ENCODE measurements around the gene ATP13A4. TPM values are rescaled to one million over a fixed set of nuclear protein-coding genes. Genes with fewer than 3 reads are reported as not detected.
A peak's percentile ranks its signal among the peaks of the same experiment; 100 is the strongest.

ATP13A4 gene
- polyA plus RNA-seq, 1 donor from 2014 or later, result 6.2 TPM

DNA sequence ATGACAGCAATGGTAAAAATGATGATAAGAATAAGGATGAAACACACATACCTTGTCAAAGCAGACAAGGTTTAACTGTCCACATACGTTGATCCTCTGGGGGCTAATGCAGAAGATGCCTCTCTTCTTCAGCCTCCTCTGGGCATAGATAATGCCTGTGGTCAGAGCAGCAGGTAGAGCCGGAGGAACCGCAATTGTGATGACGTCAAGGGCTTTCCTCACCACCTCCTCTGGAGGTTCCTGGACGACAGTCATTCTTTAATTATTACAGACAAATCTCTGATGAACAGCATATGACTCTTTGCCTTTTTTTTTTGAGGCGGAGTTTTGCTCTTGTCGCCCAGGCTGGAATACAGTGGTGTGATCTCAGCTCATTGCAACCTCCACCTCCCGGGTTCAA lies 89.8 kb downstream of the ATP13A4 start:
- no peaks in the 10 kb centered on the region for H3K36me3 ChIP-seq (ENCODE audit: insufficient read depth, low read length)
- H2AFZ ChIP-seq (ENCODE audit: low read depth, low read length), result no peak overlapping the region
- TF ChIP-seq SMC3 (conservative IDR thresholded peaks at IDR 0.05; ENCODE audit: poor library complexity) (no peak), CTCF (IDR thresholded peaks at IDR 0.05; ENCODE audit: poor library complexity, severe bottlenecking) (no peak), RAD21 (conservative IDR thresholded peaks at IDR 0.05) (no peak), REST (IDR thresholded peaks at IDR 0.05; ENCODE audit: borderline replicate concordance) (no peak), MXI1 (conservative IDR thresholded peaks at IDR 0.05; ENCODE audit: poor library complexity, severe bottlenecking) (no peak), EP300 (conservative IDR thresholded peaks at IDR 0.05; ENCODE audit: poor library complexity, severe bottlenecking) (no peak), TAF1 (IDR thresholded peaks at IDR 0.05; ENCODE audit: low read depth) (no peak)
- H3K9me3 ChIP-seq (ENCODE audit: low read length), result no peaks in the 10 kb centered on the region
- H4K20me1 ChIP-seq (ENCODE audit: insufficient read depth), result no peaks in the 10 kb centered on the region
- no peak overlapping the region for H3K9ac ChIP-seq (ENCODE audit: low read length)
- H3K27ac ChIP-seq (ENCODE audit: low read length), result no peak overlapping the region
- no peaks in the 10 kb centered on the region for H3K79me2 ChIP-seq (replicated peaks; ENCODE audit: insufficient read depth, low read length)
- no peaks in the 10 kb centered on the region for H3F3A ChIP-seq (ENCODE audit: insufficient read depth, low read length, poor library complexity, severe bottlenecking)
- no peak overlapping the region for H3K4me3 ChIP-seq (ENCODE audit: low read length)
- no peak overlapping the region for H3K4me2 ChIP-seq (ENCODE audit: low read length)
- H3K27me3 ChIP-seq (ENCODE audit: insufficient read depth, low read depth, low read length), result no peaks in the 10 kb centered on the region
- H3K9me2 ChIP-seq (ENCODE audit: insufficient read depth, low read length), result no peaks in the 10 kb centered on the region

DNA sequence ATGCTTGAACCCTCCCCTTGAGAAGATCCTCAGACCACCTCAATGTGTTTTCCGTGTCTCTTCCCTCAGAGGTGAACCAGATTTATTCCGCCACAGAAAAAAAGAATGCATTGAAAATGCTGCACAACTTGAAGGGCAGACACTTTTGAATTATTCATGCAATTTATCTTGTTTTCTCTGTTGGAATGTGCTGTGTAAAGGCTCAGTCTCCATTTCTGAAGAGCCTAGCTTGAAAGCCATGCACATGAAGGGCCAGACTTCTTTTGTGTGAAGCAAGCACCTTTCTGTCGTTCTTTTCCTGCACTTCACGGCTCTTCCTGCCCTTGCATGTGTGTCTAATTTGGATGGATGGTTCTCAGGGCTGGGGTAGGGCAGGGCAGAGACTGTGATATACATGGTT lies 97.2 kb downstream of the ATP13A4 start:
- no peak overlapping the region for H3K4me2 ChIP-seq (ENCODE audit: low read length)
- no peaks in the 10 kb centered on the region for H3F3A ChIP-seq (ENCODE audit: insufficient read depth, low read length, poor library complexity, severe bottlenecking)
- H4K20me1 ChIP-seq (ENCODE audit: insufficient read depth), result no peaks in the 10 kb centered on the region
- H2AFZ ChIP-seq (ENCODE audit: low read depth, low read length), result no peak overlapping the region
- TF ChIP-seq MXI1 (conservative IDR thresholded peaks at IDR 0.05; ENCODE audit: poor library complexity, severe bottlenecking) (no peak), RAD21 (conservative IDR thresholded peaks at IDR 0.05) (no peak), SMC3 (conservative IDR thresholded peaks at IDR 0.05; ENCODE audit: poor library complexity) (no peak)
- no peak overlapping the region for H3K27ac ChIP-seq (ENCODE audit: low read length)
- no peaks in the 10 kb centered on the region for H3K79me2 ChIP-seq (replicated peaks; ENCODE audit: insufficient read depth, low read length)
- no peaks in the 10 kb centered on the region for H3K27me3 ChIP-seq (ENCODE audit: insufficient read depth, low read depth, low read length)
- no peak overlapping the region for H3K4me3 ChIP-seq (ENCODE audit: low read length)
- H3K9me2 ChIP-seq (ENCODE audit: insufficient read depth, low read length), result no peaks in the 10 kb centered on the region
- no peaks in the 10 kb centered on the region for H3K36me3 ChIP-seq (ENCODE audit: insufficient read depth, low read length)
- no peak overlapping the region for H3K9ac ChIP-seq (ENCODE audit: low read length)
- no peaks in the 10 kb centered on the region for H3K9me3 ChIP-seq (ENCODE audit: low read length)

DNA sequence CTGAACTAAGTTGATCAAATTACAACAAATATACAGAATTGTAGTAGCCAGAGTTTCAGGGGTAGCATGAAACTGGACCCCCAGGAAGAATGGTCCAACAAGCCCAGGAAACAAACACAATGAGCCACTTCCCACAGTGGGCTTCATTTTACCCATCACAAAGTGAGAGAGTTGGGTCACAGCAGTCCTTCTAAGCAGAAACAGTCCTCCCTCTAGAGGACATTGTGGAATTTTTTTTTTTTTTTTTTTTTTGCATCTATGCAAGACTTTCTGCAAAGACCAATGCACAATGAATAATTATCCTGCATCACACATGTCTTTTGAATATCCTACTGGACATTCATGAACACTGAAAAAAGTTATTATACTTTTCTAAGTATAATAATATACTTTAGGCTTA lies 102.4 kb downstream of the ATP13A4 start:
- Histone ChIP-seq H3K9ac (ENCODE audit: low read length) (no peak overlapping the region), H3K4me3 (ENCODE audit: low read length) (no peak overlapping the region), H3F3A (ENCODE audit: insufficient read depth, low read length, poor library complexity, severe bottlenecking) (no peaks in the 10 kb centered on the region), H3K36me3 (ENCODE audit: insufficient read depth, low read length) (no peaks in the 10 kb centered on the region), H3K27me3 (ENCODE audit: insufficient read depth, low read depth, low read length) (no peaks in the 10 kb centered on the region), H3K9me3 (ENCODE audit: low read length) (no peaks in the 10 kb centered on the region), H4K20me1 (ENCODE audit: insufficient read depth) (no peaks in the 10 kb centered on the region), H3K9me2 (ENCODE audit: insufficient read depth, low read length) (no peaks in the 10 kb centered on the region), H3K79me2 (replicated peaks; ENCODE audit: insufficient read depth, low read length) (no peaks in the 10 kb centered on the region), H3K27ac (ENCODE audit: low read length) (no peak overlapping the region), H2AFZ (ENCODE audit: low read depth, low read length) (no peak overlapping the region), H3K4me2 (ENCODE audit: low read length) (no peak overlapping the region)
- TF ChIP-seq CTCF (IDR thresholded peaks at IDR 0.05; ENCODE audit: poor library complexity, severe bottlenecking) (peak; percentile 45), RAD21 (conservative IDR thresholded peaks at IDR 0.05) (peak; percentile 49), SMC3 (conservative IDR thresholded peaks at IDR 0.05; ENCODE audit: poor library complexity) (peak; percentile 53), POLR2AphosphoS5 (IDR thresholded peaks at IDR 0.05) (no peak)
